Measurements from ENCODE around the gene ASTL.

Gene ASTL

DNA sequence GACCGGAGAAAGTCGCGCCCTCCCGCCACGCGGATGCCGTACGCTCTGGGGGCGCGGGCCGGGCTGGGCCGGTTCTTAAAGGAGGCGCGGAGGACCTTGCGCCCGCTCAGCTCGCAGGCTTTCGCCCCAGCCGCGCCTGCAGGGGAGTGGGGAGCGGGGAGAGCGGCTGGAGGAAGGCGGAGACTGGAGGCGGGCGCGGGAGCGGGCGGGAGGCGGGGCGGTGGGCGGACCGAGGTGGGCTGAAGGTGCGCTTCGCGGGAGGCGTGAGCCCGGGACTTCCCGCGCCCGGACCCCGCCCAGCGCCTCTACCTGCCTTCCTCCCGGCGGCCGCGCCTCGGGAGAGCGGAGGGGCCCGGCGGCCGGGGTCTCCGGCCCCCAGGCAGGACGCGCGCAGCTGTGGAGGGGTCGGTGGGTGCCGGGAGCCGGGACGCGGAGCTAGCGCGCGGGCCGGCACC is 21.9 kb downstream of the ASTL start, which contains the start of gene ADRA2B:
Gene ADRA2B (minus strand): TSS at position 148 of the 455 bp plus-strand sequence. CDS start 422 bp downstream, outside the sequence.
- Mint-ChIP-seq H3K9me3 (no peaks in the 10 kb centered on the region), H3K4me1 (peaks cover 28% of the 10 kb centered on the region), H3K27me3 (peaks cover 40% of the 10 kb centered on the region), H3K4me3 (peak within 1 kb of the TSS; percentile 85), H3K27ac (ENCODE audit: low read depth) (peak within 1 kb of the TSS; percentile 91), H3K36me3 (ENCODE audit: insufficient read depth) (peaks cover 23% of the 10 kb centered on the region)
- DNase-seq (ENCODE audit: low spot score in 2 of 2) (no peak), ATAC-seq (replicated peaks; ENCODE audit: extremely low read depth, poor library complexity, severe bottlenecking) (peak; percentile 60)

DNA sequence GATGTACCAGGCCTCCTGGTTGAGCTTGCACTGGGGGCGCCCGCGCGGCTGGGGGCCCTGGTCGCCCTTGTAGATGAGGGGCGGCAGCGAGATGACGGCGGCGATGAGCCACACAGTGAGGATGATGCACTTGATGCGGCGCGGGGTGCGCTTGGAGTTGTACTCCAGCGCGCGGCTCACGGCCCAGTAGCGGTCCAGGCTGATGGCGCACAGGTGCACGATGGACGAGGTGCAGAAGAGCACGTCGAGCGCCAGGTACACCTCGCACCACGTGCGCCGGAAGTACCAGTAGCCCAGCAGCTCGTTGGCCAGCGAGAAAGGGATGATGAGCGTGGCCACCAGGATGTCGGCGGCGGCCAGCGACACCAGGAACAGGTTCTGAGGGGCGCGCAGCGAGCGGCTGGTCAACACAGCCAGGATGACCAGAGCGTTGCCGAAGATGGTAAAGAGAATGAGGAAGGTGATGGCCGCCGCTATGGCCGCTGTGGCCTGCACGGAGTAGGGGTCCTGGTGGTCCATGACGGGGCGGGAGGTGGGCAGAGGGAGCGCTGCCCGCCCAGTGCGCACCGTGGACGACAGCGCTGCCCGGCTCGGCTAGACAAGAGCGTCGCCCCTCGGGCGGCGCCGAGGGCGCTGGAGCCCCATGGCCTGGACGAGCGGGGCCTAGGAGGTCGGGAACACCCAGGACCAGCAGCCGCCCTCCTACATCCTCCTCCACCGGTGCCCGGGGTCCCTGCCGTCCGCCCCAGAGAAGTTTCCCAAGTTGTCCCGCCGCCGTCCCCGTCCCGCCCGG is 22.5 kb downstream of the ASTL start:
- Mint-ChIP-seq H3K27me3 (peaks cover 33% of the 10 kb centered on the region), H3K4me3 (peak overlapping the region; percentile 85), H3K9me3 (no peaks in the 10 kb centered on the region), H3K4me1 (peaks cover 27% of the 10 kb centered on the region), H3K27ac (ENCODE audit: low read depth) (peak overlapping the region; percentile 91), H3K36me3 (ENCODE audit: insufficient read depth) (peaks cover 21% of the 10 kb centered on the region)
- no peak for DNase-seq (ENCODE audit: low spot score in 2 of 2)
- no peak for ATAC-seq (replicated peaks; ENCODE audit: extremely low read depth, poor library complexity, severe bottlenecking)

DNA sequence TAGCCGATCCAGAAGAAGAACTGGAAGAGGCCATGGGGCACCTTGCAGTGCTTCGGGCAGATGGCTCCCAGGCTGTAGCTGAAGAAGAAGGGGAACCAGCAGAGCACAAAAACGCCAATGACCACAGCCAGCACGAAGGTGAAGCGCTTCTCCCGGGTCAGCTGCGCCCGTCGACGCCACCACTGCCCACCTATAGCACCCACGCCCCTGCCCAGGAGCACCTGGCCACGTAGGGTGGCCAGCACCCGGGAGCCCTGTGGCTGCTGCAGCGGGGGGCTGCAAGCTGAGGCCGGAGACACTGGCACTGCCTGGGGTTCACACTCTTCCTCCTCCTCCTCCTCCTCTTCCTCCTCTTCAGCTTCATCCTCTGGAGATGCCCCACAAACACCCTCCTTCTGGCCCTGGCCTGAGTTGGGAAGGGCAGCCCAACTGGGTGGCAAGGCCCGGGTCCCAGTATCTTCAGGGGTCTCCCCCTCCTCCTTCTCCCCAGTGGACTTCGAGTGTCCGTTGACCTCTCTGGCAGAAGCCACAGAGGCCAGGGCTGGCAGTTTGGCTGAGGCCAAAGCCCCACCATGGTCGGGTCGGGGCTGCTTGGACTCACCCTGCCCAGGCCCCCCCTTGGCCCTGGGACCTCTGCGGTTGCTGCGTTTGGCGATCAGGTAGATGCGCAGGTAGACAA is 23.3 kb downstream of the ASTL start:
- ATAC-seq (replicated peaks; ENCODE audit: extremely low read depth, poor library complexity, severe bottlenecking) (no peak), DNase-seq (ENCODE audit: low spot score in 2 of 2) (no peak)
- Mint-ChIP-seq H3K27me3 (peaks cover 26% of the 10 kb centered on the region), H3K4me1 (peaks cover 19% of the 10 kb centered on the region), H3K9me3 (no peaks in the 10 kb centered on the region), H3K4me3 (peak overlapping the region; percentile 85), H3K27ac (ENCODE audit: low read depth) (peak overlapping the region; percentile 91), H3K36me3 (ENCODE audit: insufficient read depth) (peaks cover 19% of the 10 kb centered on the region)

DNA sequence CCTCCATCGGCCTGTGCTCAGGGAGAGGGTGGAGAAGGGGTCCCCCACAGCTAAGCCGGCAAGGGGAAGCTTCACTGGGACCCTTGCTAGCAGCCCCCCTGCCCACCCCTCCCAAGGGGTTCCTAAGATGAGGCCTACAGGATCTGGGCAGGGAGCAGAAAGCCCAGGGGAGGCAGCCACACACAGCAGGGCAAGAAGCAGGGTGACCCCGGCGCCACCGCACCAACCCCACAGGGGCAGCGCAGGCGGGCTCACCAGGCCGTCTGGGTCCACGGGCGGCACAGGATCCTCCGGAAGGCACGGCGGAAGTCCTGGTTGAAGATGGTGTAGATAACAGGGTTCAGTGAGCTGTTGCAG is 23.8 kb downstream of the ASTL start:
- Mint-ChIP-seq H3K36me3 (ENCODE audit: insufficient read depth) (peaks cover 20% of the 10 kb centered on the region), H3K4me3 (peak overlapping the region; percentile 41), H3K27ac (ENCODE audit: low read depth) (no peak overlapping the region), H3K9me3 (no peaks in the 10 kb centered on the region), H3K4me1 (peaks cover 16% of the 10 kb centered on the region), H3K27me3 (peaks cover 20% of the 10 kb centered on the region)
- ATAC-seq (replicated peaks; ENCODE audit: extremely low read depth, poor library complexity, severe bottlenecking): no peak
- DNase-seq (ENCODE audit: low spot score in 2 of 2): no peak

DNA sequence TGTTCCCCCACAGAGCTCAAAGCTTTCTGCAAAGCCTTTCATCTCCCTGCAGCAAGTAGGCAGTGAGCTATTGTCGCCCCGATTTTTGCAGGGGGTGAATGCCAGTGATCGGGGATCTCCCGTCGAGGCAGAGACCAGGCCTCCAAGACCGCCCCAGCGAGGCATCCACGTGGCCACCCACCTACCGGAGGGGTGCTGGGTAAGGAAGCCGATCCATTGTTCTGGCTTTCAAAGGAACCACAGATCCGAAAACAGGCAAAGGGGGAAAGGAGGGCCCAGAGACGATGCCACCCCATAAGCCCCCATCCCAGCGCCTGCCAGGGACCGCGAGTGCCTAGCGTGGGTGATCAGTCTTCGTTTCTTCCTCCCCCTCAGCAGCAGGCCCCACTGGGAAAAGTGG is 24.4 kb downstream of the ASTL start:
- Mint-ChIP-seq H3K36me3 (ENCODE audit: insufficient read depth) (peaks cover 19% of the 10 kb centered on the region), H3K9me3 (no peaks in the 10 kb centered on the region), H3K4me1 (peaks cover 16% of the 10 kb centered on the region), H3K27me3 (peaks cover 15% of the 10 kb centered on the region), H3K4me3 (no peak overlapping the region), H3K27ac (ENCODE audit: low read depth) (no peak overlapping the region)
- DNase-seq (ENCODE audit: low spot score in 2 of 2) (no peak), ATAC-seq (replicated peaks; ENCODE audit: extremely low read depth, poor library complexity, severe bottlenecking) (no peak)

DNA sequence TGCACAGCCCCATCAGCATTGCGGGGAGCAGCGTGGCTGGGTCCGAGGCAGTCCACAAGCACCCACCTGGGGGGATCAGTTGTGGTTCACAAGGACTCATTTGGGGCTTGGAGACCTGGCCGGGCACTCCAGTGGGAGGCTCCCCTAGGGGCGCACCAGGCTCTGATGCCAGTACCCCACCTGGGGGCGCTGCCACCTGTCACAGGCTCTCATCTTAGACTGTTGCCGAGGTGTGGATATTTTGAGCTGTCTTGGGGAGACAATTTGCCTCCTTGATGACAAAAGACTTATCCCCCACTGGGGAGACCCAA is 25.0 kb downstream of the ASTL start:
- DNase-seq (ENCODE audit: low spot score in 2 of 2) (no peak), ATAC-seq (replicated peaks; ENCODE audit: extremely low read depth, poor library complexity, severe bottlenecking) (no peak)
- Mint-ChIP-seq H3K27me3 (peaks cover 8% of the 10 kb centered on the region), H3K36me3 (ENCODE audit: insufficient read depth) (peaks cover 17% of the 10 kb centered on the region), H3K9me3 (no peaks in the 10 kb centered on the region), H3K4me1 (peaks cover 16% of the 10 kb centered on the region), H3K27ac (ENCODE audit: low read depth) (no peak overlapping the region), H3K4me3 (no peak overlapping the region)

DNA sequence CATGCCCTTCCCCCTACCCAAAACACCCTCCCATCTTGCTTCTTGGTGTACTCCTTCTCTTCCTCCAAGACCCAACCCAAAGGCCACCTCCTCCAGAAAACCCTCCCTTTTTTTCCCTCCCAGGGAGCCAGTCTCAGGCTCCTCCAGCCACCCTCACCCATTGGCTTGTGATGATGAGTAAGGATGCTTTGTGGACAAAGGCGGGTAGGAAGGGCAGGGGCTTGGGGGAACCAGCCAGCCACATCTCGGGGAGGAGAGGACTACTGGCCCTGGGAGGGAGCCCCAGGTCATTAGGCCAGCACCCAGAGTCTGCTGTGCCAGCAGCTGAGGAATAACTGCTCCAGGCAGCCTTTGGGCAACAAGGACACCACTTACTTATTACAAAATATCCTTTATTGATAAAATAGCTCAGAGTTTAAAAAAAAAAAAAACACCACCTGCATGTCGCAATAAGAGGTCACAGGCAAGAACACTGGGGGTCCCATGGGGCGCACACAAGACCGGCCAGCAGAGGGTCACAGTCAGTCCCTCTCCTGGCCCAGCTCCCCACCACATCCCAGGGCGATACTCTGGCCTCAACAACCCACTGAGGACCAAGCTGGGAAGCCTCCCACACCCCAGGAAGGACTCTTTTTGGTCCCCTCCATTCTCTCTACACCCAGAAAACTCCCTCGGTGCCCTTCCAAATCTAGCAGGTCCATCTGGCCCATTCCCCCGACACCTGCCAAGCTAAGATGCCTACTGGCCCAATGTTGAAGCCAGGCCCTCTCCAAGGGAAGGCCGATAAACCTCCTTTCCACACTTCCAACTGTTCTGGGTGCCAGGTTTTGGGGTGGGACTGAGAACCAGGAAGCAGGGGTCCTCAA is 25.6 kb downstream of the ASTL start:
- H3K27me3 Mint-ChIP-seq: peaks cover 8% of the 10 kb centered on the region
- ATAC-seq (replicated peaks; ENCODE audit: extremely low read depth, poor library complexity, severe bottlenecking) (no peak), DNase-seq (ENCODE audit: low spot score in 2 of 2) (no peak)
- peaks cover 16% of the 10 kb centered on the region for H3K36me3 Mint-ChIP-seq (ENCODE audit: insufficient read depth)
- no peak overlapping the region for H3K27ac Mint-ChIP-seq (ENCODE audit: low read depth)
- H3K4me3 Mint-ChIP-seq: no peak overlapping the region
- H3K9me3 Mint-ChIP-seq: no peaks in the 10 kb centered on the region
- peaks cover 15% of the 10 kb centered on the region for H3K4me1 Mint-ChIP-seq

DNA sequence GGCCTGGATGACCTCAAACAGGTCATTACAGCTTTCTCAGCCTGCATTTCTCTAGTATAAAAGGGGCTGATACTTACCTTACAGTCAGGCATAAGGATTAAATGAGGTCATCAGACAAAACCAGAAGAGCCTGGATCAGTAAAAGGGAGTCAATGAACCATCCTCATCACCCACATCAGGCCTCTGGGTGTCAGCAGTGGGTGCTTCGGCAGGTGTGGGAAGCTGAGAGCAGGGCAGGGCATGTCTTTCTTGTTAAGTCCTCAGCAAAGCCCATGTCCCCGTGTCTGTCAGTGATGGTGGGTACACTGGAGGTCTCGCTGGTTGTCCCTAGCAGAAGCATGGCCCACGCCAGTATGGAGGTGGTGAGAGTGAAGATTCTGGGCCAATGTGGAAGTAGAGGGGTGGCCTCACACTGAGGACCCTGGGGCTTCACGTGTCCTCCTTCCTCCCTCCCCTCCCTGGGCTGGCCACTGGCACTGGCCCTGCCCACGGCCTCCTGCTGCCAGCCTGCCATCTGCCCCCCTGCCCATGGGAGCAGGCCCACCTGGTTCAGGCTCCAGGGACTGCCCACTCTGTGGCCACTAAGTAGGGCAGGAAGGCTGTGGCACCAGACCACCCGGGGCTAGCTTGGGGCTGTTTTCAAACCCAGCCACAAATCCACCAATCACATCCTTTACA is 26.3 kb downstream of the ASTL start:
- no peak for ATAC-seq (replicated peaks; ENCODE audit: extremely low read depth, poor library complexity, severe bottlenecking)
- Mint-ChIP-seq H3K27me3 (peaks cover 8% of the 10 kb centered on the region), H3K27ac (ENCODE audit: low read depth) (no peak overlapping the region), H3K9me3 (no peaks in the 10 kb centered on the region), H3K36me3 (ENCODE audit: insufficient read depth) (peaks cover 9% of the 10 kb centered on the region), H3K4me3 (no peak overlapping the region), H3K4me1 (peaks cover 8% of the 10 kb centered on the region)
- DNase-seq (ENCODE audit: low spot score in 2 of 2): no peak

DNA sequence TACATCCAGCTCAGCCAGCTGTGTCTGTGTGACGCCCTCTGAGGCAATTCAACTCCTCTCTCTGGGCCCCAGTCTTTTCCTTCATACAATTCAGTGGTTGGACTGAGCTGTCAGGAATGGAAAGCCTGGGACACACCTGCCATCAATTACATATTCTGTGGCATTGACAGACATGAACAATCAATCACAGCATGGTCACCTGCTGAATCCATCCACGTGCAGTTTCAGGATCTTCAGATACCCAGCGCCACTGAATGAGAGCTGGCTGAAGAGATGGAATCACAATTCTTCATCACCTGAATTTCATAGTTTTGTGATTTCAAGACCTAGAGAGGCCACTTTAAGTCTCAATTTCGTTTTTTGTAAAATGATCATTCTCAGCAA is 27.1 kb downstream of the ASTL start:
- H3K4me1 Mint-ChIP-seq: peaks cover 8% of the 10 kb centered on the region
- H3K9me3 Mint-ChIP-seq: no peaks in the 10 kb centered on the region
- H3K4me3 Mint-ChIP-seq: no peak overlapping the region
- no peak for ATAC-seq (replicated peaks; ENCODE audit: extremely low read depth, poor library complexity, severe bottlenecking)
- DNase-seq (ENCODE audit: low spot score in 2 of 2): no peak
- no peak overlapping the region for H3K27ac Mint-ChIP-seq (ENCODE audit: low read depth)
- peaks cover 8% of the 10 kb centered on the region for H3K27me3 Mint-ChIP-seq
- peaks cover 8% of the 10 kb centered on the region for H3K36me3 Mint-ChIP-seq (ENCODE audit: insufficient read depth)

DNA sequence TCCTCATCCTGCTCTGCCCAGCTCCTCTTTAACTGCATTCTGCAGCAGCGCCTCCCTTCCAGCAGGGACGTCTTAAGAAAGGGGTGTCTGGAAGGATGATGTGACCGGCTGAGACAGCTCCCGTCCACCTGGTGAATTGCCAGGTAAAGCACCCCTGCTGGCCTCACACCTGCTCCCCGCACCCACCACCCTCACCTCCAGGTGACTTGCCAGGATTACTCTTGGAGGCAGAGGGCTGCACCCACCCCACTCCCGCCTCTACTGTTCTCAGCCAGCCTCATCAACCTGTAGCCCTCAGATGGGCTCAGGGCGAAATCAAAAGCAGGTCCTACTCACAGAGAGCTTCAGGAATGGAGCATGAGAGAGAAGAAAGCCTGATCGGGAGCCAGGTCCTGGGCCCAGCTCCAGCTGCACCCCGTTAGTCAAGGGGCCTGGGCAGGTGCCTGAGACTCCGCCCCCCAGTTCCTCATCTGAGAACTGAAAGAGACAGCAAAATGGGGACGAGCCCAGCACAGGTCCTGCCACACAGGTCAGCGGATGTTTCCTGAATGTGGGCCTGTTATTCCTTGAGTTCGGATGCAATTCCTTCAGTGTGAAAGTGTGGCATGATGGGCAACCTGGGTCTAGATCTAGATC is 27.6 kb downstream of the ASTL start:
- no peak for DNase-seq (ENCODE audit: low spot score in 2 of 2)
- no peak overlapping the region for H3K4me3 Mint-ChIP-seq
- H3K4me1 Mint-ChIP-seq: peaks cover 6% of the 10 kb centered on the region
- H3K27me3 Mint-ChIP-seq: peaks cover 5% of the 10 kb centered on the region
- H3K27ac Mint-ChIP-seq (ENCODE audit: low read depth): no peak overlapping the region
- peaks cover under 1% of the 10 kb centered on the region for H3K9me3 Mint-ChIP-seq
- peaks cover 7% of the 10 kb centered on the region for H3K36me3 Mint-ChIP-seq (ENCODE audit: insufficient read depth)
- no peak for ATAC-seq (replicated peaks; ENCODE audit: extremely low read depth, poor library complexity, severe bottlenecking)

DNA sequence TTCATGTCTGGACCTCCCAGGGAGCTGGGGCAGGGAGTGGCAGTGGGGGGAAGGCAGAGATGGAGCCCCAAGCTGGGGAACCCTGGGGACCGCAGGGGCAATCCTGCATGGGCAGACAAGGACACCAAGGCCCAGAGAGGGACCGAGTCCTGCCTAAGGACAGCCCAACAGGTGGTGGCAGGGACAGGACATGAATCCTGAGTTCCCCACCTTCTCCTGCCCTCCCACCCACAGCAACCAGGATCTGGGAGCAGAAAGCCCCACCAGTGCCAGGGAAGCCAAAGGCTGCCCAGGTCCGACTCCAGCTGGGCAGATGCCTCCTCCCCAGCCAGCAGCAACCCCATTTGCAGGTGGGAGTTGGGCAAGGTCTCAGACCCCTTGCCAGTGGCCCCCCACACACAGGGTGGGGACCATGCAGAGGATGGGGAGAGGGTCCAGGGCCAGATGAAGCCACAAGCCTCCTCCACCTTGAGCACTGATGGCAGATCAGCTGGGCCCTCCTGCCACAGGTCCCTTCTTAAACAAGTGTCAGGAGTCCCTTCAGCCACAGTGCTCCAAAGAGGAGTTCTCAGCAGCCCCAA is 28.3 kb downstream of the ASTL start:
- H3K27me3 Mint-ChIP-seq: no peaks in the 10 kb centered on the region
- no peak for ATAC-seq (replicated peaks; ENCODE audit: extremely low read depth, poor library complexity, severe bottlenecking)
- H3K4me3 Mint-ChIP-seq: no peak overlapping the region
- no peaks in the 10 kb centered on the region for H3K4me1 Mint-ChIP-seq
- peaks cover 3% of the 10 kb centered on the region for H3K36me3 Mint-ChIP-seq (ENCODE audit: insufficient read depth)
- DNase-seq (ENCODE audit: low spot score in 2 of 2): no peak
- H3K9me3 Mint-ChIP-seq: peaks cover 7% of the 10 kb centered on the region
- no peak overlapping the region for H3K27ac Mint-ChIP-seq (ENCODE audit: low read depth)

DNA sequence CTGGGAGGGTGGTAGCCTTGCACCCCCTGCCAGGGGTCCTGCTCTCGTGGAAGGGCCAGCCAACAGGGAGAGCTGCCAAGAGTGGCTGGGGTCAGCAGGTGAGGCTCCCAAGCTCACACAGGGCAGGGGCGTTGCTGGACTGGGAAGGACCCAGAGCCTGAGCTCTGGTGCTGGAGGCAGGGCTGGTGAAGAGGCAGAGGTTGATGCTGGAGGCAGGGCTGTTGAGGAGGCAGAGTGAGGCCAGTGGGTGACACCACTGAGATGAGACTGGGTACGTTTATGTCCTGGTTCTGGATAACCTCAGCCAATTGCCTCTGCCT is 29.0 kb downstream of the ASTL start:
- DNase-seq (ENCODE audit: low spot score in 2 of 2) (no peak), ATAC-seq (replicated peaks; ENCODE audit: extremely low read depth, poor library complexity, severe bottlenecking) (no peak)
- Mint-ChIP-seq H3K4me3 (no peak overlapping the region), H3K9me3 (peaks cover 10% of the 10 kb centered on the region), H3K27ac (ENCODE audit: low read depth) (no peak overlapping the region), H3K4me1 (no peaks in the 10 kb centered on the region), H3K36me3 (ENCODE audit: insufficient read depth) (peaks cover 3% of the 10 kb centered on the region), H3K27me3 (no peaks in the 10 kb centered on the region)

Data from central memory CD8-positive, alpha-beta T cell (primary cell).